HG03045 (cell line): ENCODE measurements around the gene CHMP2A.
A peak's percentile ranks its signal among the peaks of the same experiment; 100 is the strongest.

Experiments used
- ATAC-seq: cut with Tn5 transposase; IDR thresholded peaks from one replicate; pipeline ENCODE4 v1.9.1; 2021; ENCODE audit warnings: mild to moderate bottlenecking, moderate library complexity; ENCODE audit not compliant: unreplicated experiment

The CHMP2A gene

GRCh38 chr19:58556622-58557220 is 1.8 kb upstream of the CHMP2A start:
- ATAC-seq: no peak

- ATAC-seq: no peak
These were observed 1.2 kb upstream of the CHMP2A start for GRCh38 chr19:58555920-58556621.

- ATAC-seq: no peak
These were observed 522 bp upstream of the CHMP2A start for GRCh38 chr19:58555369-58555885.

- ATAC-seq: no peak
These were observed 959 bp downstream of the CHMP2A start for GRCh38 chr19:58553799-58554493.

- ATAC-seq: no peak
These were observed 2.2 kb downstream of the CHMP2A start for GRCh38 chr19:58552655-58553054.

GRCh38 chr19:58551577-58552471 is 3.1 kb downstream of the CHMP2A start:
- ATAC-seq: no peak

- no peak for ATAC-seq
These were observed 3.8 kb downstream of the CHMP2A start for GRCh38 chr19:58551123-58551497.

GRCh38 chr19:58550362-58551122 is 4.4 kb downstream of the CHMP2A start:
- no peak for ATAC-seq

GRCh38 chr19:58549664-58550361 is 5.1 kb downstream of the CHMP2A start:
- no peak for ATAC-seq

- no peak for ATAC-seq
These were observed 5.8 kb downstream of the CHMP2A start for GRCh38 chr19:58548859-58549663.

GRCh38 chr19:58547323-58548312 is 7.3 kb downstream of the CHMP2A start:
- no peak for ATAC-seq

- ATAC-seq: no peak
These were observed 8.8 kb downstream of the CHMP2A start for GRCh38 chr19:58546019-58546530.

GRCh38 chr19:58545286-58546018 is 9.5 kb downstream of the CHMP2A start:
- ATAC-seq: no peak

- peak; percentile 55 for ATAC-seq
These were observed 10.2 kb downstream of the CHMP2A start for GRCh38 chr19:58544591-58545285.

- ATAC-seq: peak; percentile 72
These were observed 10.9 kb downstream of the CHMP2A start, which contains the start of gene TRIM28 for GRCh38 chr19:58543826-58544590. Gene TRIM28 (plus strand): TSS chr19:58544064. CDS start chr19:58544758, 694 bp downstream.
